AG20443 (cell line): ENCODE measurements around the gene APBB2.

Experiments used
- DNase-seq: peaks from one replicate; pipeline ENCODE4 v3.0.0; 2012; ENCODE audit warnings: low spot score, mixed read lengths

APBB2 gene

DNA sequence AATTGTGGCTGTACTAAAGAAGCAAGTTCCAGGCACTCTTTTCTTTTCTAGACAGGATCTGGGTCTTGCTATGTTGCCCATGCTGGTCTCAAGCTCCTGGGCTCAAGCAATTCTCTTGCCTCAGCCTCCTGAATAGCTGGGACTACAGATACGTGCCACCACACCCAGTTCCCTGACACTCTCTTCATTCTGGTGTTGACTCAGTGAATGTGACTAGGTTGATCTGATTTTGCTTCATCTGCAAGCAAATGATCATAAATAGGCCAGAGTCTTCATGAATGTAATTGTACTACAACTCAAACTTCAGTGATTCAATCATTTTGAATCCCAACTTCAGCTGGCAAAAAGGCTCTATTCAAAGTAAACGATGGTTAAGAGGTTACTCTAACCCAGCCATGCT, 78.5 kb downstream of the APBB2 start:
- DNase-seq, result no peak

DNA sequence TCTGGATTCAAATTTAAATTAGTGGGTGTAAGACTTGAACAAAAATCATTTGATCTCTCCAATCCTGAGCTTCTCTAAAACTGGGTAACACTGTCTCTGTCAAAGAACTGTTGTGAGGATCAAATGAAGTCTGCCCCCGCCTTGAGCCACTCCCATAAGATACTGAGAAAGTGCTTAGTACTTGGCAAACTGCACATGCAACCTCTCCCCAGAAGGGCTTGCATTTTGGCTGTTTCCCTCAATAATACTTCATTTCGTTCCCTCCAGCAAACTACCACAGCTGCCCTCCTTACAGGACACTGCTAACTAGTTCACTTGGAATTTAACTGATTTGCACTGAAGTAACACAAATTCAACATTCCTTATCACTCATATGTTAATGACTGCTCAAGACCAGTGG, 79.8 kb downstream of the APBB2 start:
- peak; percentile 24 for DNase-seq

DNA sequence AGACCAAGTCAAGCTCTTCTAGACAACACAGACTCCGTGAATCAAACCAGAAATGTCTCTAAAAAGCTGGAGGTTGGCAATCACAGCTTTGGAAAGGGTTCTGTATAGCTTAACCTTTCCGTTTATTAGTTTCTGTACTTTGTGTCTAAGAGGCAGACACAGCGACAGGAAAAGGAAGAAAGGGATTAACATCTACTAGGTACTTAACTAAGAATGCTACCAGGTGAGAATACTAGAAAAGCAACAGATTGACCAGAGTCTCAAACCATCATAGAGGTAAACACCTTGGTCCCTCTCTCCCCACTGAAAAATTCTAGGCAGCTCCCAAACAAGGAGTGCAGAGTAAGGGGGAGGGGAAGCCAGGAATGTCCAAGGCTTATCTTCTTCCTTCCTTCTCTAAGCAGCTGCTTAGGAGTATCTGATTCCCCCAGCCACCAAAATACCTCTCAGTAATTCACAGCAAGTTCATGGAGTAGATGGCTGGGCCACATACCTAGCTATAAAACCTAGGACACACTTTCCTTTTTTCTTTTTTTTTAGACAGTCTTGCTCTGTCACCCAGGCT, 80.8 kb downstream of the APBB2 start:
- no peak for DNase-seq

DNA sequence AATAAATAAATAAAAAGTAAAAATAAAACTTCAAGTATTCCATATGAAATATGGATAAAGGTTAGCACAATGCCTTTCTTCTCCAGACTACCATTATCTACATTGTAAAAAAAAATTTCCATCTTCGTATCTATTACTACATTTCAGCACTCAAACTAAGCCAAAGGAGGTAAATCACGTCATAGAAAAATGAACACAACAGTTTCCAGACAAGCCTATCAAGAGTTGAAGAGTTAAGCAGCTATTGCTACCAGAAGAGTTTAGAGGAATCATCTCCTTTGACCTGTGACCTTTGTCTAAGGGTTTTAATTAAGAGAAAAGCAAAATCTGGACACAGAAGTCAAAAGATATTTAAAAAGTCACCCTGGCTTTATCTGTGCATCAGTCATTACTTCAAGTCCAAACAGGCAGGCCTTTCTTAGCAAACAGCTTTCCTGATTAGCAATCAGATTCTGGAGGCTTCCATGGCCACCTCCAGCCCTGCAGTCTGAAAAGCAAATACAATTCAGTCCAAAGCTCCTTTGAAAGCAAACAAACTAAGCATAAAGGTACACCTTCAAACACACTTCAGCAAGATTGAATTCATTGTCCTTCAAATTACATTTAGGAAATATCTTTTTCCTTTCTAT, 82.2 kb downstream of the APBB2 start:
- DNase-seq, result no peak

DNA sequence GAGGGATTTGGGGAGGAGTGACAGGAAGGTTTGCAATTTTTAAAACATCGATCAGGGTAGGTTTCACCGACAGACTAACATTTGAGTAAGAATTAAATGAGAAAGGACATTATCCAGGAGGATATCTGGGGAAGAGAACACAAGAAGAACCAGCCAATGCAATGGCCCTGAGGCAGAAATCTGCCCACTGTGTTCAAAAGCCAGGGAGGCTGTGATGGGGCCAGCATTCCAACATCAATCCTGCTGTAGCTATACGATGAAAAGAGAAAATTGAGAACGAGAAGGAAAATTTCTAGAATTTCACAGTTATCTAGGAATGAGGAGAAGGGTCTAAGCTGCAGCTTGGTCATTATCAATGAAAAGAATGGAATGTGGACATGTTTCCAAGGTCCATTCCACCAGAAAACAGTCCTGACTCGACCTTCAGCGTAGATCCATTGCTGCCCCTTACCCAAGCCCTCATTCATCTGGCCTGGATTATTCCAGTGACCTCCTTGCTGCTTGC, 84.4 kb downstream of the APBB2 start:
- no peak for DNase-seq

DNA sequence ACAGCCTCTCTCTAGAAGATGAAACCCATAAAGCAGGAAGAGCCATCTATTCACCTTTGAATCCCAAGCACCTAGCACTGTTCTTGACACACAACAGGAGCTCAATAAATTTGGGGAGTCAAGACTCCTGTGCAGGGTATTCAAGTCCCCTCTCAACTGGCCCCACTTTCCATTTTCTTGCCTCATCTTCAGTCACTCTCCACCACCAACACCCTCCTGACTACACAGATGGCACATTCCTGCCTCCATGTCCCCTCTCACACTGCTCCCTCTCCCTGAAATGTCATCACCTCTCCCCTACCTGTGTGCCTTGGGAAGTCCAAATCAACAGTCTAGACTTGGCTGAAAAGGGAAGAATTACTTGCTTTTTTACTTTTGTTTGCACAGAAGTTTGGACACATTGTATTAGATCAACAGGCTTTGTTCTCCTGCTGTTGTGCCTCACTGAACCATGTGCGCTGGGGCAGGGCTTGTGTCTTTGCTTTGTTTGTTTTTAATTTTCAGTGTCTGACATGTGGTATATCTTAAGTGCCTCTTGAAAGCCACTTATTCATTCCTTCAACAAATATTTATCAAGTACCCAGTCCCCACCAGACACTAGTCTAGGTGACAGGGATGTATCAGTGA, 85.1 kb downstream of the APBB2 start:
- no peak for DNase-seq

DNA sequence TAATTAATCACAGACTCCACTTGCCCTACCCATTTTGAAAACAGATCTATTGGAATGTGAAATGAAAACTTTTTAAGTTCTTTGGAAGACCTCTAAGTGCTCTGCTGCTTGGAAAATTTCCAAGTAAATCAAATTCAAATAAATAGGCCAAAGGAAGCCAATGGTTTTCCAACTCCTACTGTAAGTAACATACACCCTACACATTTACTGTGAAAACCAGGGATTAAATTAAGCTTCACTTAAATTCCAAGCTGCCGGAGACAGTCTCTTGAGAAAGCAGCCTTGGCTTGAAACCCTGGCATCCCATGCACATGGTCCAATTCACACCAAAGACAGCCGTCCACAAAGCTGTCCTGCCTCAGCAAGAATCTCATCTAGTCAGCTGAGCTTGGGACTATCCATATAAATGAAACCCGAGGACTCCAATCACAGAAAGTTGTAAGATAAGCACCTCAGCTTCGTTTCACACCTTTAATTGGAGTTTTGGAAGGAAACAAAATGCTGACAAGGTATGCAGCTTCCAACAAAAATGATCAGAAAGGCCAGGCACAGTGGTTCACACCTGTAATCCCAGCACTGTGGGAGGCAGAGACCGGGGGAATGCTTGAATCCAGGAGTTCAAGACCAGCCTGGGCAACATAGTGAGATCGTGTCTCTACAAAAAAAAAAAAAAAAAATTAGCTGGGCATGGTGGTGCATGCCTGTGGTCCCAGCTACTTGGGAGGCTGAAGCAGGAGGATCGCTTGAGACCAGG, 88.6 kb downstream of the APBB2 start:
- DNase-seq, result no peak

DNA sequence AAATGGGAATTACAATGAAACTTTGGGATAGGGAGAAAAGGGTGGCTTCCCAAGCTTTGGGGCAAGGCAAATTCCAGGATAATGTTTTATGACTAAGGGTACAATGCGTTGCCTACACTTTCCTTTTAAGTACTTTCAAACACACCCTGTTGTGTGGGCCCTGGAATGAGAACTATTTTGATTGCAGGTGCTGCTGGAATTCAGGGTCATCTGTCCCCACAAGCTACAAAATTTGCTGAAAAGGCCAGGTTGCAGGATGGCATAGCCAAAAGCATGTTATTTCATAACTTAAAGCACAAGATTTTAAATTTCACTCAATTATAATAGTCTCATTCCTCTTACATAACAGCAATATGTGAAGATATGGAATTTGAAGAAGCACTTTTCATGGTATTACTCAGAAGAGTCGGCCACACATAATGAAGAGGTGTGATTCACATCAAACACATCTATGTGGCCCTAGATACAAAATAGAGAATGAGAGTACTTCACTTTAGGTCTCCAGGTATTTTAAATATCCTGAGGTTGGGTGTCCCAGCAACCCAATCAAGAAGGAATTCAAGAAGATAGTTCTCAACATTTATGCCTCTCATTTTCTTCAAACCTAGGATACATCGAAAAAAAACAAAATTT, 89.3 kb downstream of the APBB2 start:
- no peak for DNase-seq

DNA sequence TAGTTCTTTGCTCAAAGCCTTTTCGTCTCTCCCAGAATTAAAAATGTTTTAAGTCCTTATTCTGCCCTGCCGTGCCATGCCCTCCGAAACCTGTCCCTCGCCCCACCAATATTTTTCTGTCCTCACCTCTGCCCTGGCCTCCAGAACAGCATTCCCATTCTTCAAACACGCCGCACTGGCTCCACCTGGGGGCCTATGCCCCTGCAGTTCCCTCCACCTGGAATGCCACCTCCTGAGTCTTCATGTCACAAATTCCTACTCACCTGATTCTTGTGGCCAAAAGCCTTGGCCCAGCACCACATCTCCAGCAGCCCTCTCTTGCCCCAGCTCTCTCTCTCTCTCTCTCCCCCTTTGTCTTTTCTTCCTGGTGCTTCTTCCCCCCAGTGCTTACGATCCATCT, 91.6 kb downstream of the APBB2 start:
- DNase-seq, result no peak

DNA sequence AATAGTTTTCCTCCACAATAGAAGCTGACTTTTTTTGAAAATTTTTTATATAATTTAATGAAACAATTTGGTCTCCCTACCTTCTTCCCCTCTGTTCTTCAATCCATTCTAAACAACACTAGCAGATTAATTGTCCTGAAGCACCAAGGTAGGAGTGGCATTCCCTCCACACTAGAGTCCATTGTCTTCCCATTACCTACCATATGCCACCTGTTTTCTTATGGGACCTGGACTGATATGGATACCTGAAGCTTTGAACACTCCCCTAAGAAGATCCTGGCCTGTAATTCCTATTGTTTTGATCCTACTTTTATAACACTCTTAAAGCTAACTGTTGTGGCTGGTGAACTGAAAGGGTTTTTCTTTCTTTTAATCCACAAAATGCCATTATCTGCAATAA, 92.0 kb downstream of the APBB2 start:
- DNase-seq, result no peak

DNA sequence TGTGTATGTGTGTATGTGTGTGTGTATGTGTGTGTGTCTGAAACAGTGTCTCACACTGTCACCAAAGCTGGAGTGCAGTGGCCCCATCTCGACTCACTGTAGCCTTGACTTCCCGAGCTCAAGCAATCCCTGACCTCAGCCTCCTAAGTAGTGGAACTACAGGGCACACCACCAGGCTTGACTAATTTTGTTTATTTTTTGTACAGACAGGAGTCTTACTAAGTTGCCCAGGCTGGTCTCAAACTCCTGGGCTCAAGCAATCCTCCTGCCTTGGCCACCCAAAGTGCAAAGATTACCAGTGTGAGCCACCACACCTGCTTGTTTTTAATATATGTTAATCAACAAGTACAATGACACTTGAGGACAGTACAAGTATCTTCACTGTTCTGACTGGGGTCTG, 92.4 kb downstream of the APBB2 start:
- no peak for DNase-seq

DNA sequence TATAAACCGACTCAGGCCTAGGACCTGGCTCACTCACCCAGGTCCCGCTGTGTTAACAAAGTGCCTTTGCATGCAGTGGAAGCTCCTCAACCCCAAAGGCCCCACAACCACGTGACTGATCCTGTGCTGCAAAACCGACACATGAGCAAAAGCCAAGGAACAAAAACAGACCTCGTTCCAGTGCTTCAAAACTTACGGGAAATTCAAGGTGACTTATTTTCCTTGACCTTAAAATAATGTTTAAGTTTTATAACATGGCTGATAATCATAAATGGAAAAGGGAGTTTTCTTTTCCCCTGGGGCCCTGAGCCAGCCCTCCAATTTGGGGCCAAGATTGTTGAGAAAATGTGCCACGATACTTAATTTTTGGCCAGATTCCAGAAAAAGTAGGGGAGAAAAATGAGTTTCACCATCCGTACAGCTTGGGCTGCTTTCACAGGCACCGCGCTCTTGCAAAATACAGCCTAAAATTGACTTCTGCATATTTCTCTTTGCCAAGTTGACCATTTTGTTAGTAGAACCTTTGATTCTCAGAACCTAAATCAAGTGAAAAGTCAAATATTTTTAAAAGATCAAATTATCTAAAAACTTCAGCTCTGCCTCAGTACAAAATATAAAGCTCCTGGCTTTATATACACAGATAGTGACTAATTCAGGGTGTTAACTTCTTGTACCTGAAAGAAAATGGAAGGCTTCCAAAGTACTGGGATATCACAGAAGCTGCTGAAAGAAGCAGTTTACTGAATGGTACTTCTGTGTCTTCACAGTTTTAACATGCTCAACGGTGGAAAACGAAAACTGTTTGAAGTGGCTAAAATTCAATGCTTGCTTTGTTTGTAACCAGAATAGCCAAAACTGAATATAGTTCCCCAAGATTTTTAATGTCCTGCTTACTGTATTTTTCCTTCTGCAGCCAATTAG, 93.8 kb downstream of the APBB2 start:
- peak; percentile 42 for DNase-seq

DNA sequence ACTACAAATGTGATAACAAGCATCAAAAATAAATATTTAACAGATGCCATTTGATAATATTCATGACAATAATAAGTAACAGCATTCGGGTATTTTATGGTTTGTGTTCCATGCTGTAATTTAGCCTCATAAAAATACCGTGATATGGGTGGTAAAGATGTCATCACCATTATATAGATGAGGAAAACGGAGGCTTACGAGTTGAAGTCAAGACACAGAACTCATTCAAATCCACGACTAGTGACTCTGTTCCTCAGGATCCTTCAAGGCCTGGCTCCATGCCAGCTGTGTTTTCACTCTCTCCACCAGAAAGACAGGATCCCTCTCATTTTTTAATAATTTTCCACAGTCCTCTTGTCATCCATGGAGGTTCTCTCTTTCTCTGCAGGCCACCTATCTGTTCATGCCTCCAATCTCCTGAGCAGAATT, 94.5 kb downstream of the APBB2 start:
- no peak for DNase-seq

DNA sequence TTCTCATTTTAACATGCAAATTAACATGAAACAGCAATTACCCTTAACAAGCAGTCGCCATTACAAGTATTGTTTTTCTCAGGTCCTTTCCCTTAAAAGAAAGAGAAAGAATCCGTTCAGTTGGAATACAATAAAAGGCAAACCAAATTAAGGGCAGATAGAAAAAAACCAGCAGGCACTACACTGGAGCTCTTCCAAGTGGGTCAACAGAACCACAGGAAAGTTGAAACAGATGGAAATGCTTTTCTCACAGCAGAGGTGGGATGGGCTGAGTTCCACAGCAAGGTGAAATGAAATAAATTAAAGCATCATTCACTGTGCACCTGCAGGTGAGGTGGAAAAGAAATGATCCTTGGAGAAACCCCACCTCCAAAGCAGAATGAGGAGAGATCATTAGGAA, 102.6 kb downstream of the APBB2 start:
- DNase-seq, result no peak

DNA sequence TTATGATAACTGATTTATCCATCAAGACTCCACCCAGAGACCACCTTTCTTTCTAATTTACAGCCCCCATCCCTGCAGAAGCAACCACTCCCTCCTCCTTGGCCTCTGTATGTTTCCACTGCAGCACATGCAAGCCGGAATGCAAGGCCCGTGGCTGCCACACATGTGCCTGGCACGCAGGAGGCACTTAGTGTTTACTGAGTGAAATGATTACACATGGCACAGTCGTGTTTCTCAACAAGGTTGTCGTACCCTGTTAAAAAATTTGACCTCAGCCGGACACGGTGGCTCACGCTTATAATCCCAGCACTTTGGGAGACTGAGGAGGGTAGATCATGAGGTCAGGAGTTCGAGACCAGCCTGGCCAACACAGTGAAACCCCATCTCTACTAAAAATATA, 104.3 kb downstream of the APBB2 start:
- no peak for DNase-seq

DNA sequence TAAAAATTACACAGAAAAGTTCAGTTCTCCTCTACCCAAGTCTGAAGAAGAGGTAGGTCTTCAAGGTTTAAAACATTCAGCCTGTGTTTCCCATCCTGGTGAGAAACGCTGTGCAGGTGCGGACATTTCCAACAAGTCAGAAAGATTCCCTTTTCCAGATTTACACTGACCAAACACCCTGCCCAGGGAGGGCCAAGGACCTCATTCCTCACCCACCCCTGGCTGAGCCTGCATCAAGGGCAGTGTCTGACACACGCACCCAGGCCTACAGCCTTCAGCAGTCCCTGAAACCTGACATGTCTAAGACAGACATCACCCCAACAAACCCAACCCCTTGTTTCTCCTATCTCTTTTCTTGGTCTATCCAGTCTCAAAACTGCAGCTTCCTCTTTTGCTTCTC, 105.9 kb downstream of the APBB2 start:
- no peak for DNase-seq

DNA sequence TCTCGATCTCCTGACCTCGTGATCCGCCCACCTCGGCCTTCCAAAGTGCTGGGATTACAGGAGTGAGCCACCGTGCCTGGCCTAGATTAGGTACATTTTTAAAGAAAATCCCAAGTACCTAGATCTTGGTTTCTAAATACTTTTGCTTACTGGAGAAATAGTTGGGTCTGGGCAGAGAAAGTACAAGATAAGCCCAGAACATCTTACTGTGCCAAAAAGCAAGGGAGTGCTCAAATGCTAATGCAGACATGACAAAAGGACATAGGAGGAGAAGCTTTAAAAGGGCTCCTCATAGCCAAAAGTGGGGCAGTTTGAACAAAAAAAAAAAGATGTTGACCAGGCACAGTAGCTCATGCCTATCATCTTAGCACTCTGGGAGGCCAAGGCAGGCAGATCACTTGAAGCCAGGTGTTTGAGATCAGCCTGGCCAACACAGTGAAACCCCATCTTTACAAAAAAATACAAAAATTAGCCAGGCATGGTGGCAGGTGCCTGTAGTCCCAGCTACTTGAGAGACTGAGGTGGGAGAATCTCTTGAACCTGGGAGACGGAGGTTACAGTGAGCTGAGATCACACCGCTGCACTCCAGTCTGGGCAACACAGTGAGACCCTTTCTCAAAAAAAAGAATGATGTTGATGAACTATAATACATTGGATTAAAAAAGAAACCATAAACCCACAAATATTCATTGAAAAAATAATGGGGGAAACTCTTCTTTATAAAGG, 107.5 kb downstream of the APBB2 start:
- DNase-seq, result no peak

DNA sequence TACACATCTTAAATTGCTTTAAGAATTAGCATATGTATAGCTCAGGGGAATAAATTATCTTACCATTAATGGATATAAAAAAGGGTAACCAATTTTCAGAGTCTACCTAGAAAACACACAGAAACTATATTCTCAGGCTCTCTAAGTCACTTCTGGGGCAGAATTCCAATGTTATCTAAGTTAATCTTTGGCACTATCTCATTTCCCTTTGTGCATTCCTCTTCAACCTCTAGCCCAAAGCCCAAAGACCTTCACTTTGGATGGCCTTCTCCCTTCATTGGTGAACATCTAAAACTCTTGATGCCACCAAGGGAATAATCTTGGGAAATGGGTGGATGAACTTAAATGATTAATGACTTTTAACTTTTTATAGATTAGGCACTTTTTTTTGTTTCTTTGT, 108.3 kb downstream of the APBB2 start:
- DNase-seq, result no peak

DNA sequence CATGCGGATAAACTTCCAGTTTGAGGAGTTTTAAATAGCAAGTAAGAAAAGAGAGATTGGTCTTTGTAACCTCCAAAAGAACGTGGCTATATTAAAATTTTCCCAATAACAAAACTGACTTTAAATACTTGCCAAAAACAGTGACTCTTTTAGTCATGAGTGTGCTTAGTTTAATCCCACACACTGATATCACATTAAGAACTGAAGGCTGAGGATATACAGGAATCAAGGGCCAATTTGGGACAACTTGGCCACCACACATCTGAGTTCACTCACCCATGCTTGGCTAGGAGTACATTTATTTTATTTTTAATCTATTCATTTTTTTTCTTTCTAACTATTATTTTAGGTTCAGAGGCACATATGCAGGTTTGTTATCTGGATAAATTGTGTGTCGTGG, 110.2 kb downstream of the APBB2 start:
- DNase-seq, result no peak

DNA sequence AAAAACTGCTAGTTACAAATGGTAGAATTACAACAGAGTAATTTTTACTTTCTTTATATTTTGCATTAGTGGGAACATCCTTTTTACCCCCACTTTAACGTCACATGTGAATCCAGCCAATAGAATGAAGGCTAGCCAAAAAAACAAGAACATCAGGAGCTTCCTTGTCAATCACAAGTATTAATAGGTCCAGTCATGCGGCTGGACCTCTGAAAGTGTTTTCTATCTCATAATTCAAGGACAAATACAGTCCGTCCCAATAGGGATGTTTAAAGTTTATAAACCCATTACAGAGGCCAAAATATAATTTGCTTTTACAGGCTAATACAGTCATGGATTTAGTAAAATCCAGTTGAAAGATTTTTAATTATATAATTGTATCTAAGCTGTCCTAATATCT, 110.7 kb downstream of the APBB2 start:
- DNase-seq, result no peak
